ENCODE results near the gene TDRD5.

Gene TDRD5

DNA sequence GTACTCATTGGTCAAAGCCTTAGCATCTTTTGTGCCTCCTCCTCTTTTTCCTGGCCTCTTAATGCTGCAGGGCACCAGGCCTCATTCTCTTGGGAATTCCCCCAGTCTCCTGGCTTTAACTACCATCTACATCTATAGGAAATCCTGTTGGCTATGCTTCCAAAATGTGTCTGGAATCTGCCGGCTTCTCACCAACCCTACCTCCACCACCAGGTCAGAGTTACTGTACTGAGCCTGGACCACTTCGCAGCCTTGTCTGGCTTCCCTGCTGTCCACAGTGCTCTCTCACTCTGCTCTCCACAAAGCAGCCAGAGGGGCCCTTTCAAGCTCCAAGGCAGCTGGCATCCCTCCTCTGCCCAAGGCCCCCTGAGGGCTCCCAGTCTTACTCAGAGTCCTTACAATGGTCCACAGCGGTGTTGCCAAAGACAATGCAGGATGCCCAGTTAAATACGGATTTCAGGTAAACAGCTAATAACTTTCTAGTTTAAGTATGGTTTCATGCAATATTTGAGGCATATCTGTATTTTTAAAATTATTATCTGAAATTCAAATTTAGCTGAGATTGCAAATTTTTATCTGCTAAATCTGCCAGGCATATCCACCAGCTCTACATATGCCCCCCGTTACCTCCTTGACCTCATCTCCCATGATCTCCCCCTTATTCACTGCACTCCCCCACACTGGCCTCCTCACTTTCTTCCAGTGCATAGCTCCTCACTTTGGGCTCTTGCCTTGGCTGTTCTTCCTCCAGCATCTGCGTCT is 117.0 kb downstream of the TDRD5 start:
- H3K27ac ChIP-seq, result no peak overlapping the region
- H3K36me3 ChIP-seq, result no peaks in the 10 kb centered on the region
- no peaks in the 10 kb centered on the region for H3K4me1 ChIP-seq (ENCODE audit: control insufficient read depth in 1 of 2, insufficient read depth in 1 of 2, low read depth in 1 of 2, low read length in 1 of 2)
- no peak overlapping the region for H3K4me3 ChIP-seq (ENCODE audit: low read depth in 1 of 2, low read length in 1 of 2)
- no peaks in the 10 kb centered on the region for H3K27me3 ChIP-seq
- no peaks in the 10 kb centered on the region for H3K9me3 ChIP-seq
- no peak for TF ChIP-seq CTCF (IDR thresholded peaks at IDR 0.05)

DNA sequence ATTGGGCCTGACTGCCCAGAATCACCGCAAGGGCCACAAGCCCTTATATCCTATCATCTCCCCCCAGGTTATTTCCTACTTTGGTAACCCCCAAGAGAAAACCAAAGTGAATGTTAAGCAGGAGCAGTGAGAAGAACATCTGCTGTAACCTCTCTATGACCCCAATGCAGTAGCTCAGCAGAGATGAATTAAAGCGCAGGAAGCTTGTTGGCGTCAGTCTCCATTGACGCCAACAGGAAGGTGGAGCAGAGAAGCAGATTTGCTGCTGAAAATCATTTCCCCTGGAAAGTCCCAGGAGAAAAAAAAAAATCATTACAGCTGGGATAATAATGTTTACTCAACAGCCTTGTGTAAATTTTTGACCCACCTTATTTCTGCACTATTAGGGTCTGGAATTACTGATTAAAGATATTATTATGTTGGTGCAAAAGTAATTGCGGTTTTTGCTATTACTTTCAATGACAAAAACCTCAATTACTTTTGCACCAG is 118.3 kb downstream of the TDRD5 start:
- Histone ChIP-seq H3K27ac (no peak overlapping the region), H3K27me3 (no peaks in the 10 kb centered on the region), H3K9me3 (no peaks in the 10 kb centered on the region), H3K4me3 (ENCODE audit: low read depth in 1 of 2, low read length in 1 of 2) (no peak overlapping the region), H3K36me3 (no peaks in the 10 kb centered on the region), H3K4me1 (ENCODE audit: control insufficient read depth in 1 of 2, insufficient read depth in 1 of 2, low read depth in 1 of 2, low read length in 1 of 2) (no peaks in the 10 kb centered on the region)
- TF ChIP-seq CTCF (IDR thresholded peaks at IDR 0.05), result no peak

DNA sequence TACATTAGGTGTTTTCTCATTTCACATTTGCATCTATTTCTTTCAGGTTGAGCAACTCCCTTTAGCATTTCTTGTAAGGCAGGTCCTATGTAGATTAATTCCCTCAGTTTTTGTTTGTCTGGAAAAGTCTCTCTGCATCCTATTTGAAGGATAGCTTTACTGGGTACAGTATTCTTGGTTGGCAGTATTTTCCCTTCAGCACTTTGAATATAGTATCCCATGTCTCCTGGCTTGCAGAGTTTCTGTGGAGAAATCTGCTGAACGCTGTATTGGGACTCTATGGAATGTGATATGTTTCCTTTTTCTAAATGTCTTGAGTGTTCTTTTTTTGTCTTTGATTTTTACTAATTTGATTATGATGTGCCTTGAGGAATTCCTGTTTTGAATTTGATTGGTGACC is 122.5 kb downstream of the TDRD5 start:
- Histone ChIP-seq H3K9me3 (peaks cover 7% of the 10 kb centered on the region), H3K4me1 (ENCODE audit: control insufficient read depth in 1 of 2, insufficient read depth in 1 of 2, low read depth in 1 of 2, low read length in 1 of 2) (no peaks in the 10 kb centered on the region), H3K36me3 (no peaks in the 10 kb centered on the region), H3K27me3 (no peaks in the 10 kb centered on the region), H3K4me3 (ENCODE audit: low read depth in 1 of 2, low read length in 1 of 2) (no peak overlapping the region), H3K27ac (no peak overlapping the region)
- TF ChIP-seq CTCF (IDR thresholded peaks at IDR 0.05), result no peak

DNA sequence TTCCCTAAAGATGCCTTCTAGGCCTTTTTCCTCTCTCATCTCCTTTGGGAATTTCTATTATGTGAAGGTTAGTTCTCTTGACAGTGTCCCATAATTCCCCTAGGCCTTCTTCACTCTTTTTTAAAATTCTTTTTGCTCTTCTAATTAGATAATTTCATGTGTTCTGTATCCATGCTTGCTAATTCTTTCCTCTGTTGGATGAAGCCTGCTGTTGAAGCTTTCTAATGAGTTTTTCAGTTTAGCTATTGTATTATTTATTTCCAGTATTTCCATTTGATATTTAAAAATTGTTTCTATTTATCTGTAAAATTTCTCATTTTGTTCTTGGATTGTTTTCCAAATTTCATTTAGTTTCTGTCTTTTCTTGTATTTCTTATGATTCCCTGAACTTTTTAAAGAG is 123.0 kb downstream of the TDRD5 start:
- Histone ChIP-seq H3K9me3 (peaks cover 7% of the 10 kb centered on the region), H3K27ac (no peak overlapping the region), H3K4me1 (ENCODE audit: control insufficient read depth in 1 of 2, insufficient read depth in 1 of 2, low read depth in 1 of 2, low read length in 1 of 2) (no peaks in the 10 kb centered on the region), H3K36me3 (no peaks in the 10 kb centered on the region), H3K27me3 (no peaks in the 10 kb centered on the region), H3K4me3 (ENCODE audit: low read depth in 1 of 2, low read length in 1 of 2) (no peak overlapping the region)
- TF ChIP-seq CTCF (IDR thresholded peaks at IDR 0.05), result no peak

DNA sequence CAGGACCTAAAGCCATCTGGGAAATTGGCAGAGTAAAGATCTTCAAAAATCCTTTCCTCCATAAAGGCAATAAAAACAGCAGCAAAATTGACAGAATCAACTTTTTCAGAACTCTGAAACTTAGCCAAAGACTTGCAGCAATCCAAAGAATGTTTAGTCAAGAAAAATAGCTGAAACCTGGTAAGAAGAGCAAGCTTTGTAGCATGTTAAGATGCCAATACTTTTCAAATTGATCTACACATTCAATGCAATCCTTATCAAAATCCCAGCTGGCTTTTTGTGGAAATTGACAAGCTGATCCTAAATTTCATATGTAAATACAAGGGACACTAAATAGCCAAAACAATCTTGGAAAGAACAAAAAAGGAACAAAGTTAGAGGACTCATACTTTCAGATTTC is 127.6 kb downstream of the TDRD5 start:
- H3K4me3 ChIP-seq (ENCODE audit: low read depth in 1 of 2, low read length in 1 of 2), result no peak overlapping the region
- TF ChIP-seq CTCF (IDR thresholded peaks at IDR 0.05), result no peak
- H3K9me3 ChIP-seq, result peaks cover 7% of the 10 kb centered on the region
- no peaks in the 10 kb centered on the region for H3K36me3 ChIP-seq
- H3K27ac ChIP-seq, result no peak overlapping the region
- H3K27me3 ChIP-seq, result no peaks in the 10 kb centered on the region
- H3K4me1 ChIP-seq (ENCODE audit: control insufficient read depth in 1 of 2, insufficient read depth in 1 of 2, low read depth in 1 of 2, low read length in 1 of 2), result no peaks in the 10 kb centered on the region

Measured in neutrophil (primary cell).